Epithelial cell of proximal tubule (primary cell): ENCODE data around the gene EXOG. TPM values are rescaled to one million over a fixed set of nuclear protein-coding genes. Genes with fewer than 3 reads are reported as not detected.

Experiments
- DNase-seq: peaks from one replicate; pipeline ENCODE4 v3.0.0-alpha.2; 2011; ENCODE audit warnings: low read depth
- H3K4me3 ChIP-seq: 2 replicates; pipeline ENCODE4 v1.5.1; 2011; ENCODE audit warnings: low read depth, mild to moderate bottlenecking, low read length
- total RNA-seq: library from RNA; depleted of rRNA; stranded (reverse); fragments of >200 nt; gene quantifications from 2 replicates; pipeline ENCODE4 v1.2.3, GENCODE V29; 2015
- TF ChIP-seq, protein P1 (sequence below): conservative IDR thresholded peaks from 2 replicates; pipeline ENCODE4 v1.5.1; 2012; ENCODE audit warnings: low read depth, mild to moderate bottlenecking, low read length

The EXOG gene
- total RNA-seq, 1 donor from 2014 or later: 1.8 TPM

DNA sequence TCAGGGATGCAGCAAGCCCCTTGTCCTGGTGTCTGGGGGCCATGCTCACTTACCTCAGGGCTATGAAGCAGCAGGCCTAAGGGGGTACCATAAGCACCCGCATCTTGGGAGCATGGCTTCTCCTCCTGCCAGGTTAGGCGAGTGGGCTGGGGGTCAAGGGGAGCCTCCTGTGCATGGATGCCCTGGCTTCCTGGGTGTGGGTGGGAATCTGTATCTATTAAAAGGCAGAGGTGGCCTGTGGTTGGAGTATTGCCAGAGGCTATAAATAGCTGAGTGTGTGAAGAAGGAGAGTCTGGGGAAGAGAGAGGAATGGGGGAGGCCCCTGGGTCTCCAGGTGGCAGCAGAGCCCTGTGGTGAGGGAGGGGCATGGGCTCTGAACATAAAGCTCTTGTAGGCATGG is 22.9 kb upstream of the EXOG start:
- TF ChIP-seq, protein P1, sequence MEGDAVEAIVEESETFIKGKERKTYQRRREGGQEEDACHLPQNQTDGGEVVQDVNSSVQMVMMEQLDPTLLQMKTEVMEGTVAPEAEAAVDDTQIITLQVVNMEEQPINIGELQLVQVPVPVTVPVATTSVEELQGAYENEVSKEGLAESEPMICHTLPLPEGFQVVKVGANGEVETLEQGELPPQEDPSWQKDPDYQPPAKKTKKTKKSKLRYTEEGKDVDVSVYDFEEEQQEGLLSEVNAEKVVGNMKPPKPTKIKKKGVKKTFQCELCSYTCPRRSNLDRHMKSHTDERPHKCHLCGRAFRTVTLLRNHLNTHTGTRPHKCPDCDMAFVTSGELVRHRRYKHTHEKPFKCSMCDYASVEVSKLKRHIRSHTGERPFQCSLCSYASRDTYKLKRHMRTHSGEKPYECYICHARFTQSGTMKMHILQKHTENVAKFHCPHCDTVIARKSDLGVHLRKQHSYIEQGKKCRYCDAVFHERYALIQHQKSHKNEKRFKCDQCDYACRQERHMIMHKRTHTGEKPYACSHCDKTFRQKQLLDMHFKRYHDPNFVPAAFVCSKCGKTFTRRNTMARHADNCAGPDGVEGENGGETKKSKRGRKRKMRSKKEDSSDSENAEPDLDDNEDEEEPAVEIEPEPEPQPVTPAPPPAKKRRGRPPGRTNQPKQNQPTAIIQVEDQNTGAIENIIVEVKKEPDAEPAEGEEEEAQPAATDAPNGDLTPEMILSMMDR: no peak
- no peak for DNase-seq

DNA sequence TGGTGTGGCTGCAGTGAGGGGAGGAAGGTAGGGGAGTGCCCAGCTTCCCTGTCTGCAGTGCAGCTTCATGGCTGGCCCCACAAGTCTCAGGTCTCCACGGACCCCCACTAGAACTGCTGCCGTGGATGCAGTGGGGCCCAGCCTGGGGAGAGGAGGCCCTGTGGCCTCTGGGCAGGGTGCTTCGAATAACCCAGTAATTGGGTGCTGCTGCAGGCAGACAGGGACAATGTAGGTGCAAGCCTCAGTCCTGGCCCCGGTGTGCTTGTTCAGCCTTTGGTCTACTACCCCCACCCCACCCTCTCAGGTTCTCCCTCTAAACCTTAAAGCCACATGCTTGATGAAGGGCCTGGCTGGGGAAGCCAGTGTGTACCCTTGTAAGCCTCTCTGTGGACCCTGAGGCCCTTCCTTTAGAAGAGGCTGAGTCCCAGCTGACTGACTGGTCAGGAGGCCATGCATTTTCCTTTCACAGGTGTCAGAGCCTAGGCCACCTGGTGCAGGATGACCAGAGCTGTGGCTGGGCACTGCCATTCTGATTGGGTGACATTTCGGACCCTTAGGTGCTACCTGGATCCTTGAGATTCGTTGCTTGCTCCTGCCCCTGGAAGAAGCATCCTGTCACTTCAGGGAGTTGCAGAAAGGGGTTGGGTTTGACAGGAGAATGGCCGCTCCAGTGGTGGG is 21.1 kb upstream of the EXOG start:
- TF ChIP-seq, protein P1: no peak
- H3K4me3 ChIP-seq: no peak overlapping the region
- no peak for DNase-seq

More for the DNA sequence above, 22.9 kb upstream of the EXOG start:
- no peak overlapping the region for H3K4me3 ChIP-seq

DNA sequence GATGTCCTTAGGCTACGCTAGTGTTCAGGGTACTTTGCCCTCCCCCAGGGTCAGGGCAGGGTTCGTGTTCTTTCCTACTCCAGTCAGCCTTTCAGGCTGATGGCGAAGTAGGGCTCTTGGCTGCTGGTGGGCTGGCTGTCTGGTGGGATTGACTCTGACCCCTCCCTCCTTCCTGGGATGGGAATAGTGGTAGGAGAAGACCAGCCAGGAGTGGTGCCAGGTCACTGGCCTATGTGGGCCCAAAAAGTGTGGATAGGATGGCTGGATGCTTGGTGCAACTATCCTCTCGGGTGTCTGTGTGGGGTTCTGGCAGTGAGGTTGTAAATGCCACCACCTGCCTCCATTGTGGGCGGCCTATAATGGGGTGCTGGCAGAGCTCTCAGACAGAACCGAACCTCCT is 20.4 kb upstream of the EXOG start:
- TF ChIP-seq, protein P1: no peak
- no peak for DNase-seq
- no peak overlapping the region for H3K4me3 ChIP-seq

DNA sequence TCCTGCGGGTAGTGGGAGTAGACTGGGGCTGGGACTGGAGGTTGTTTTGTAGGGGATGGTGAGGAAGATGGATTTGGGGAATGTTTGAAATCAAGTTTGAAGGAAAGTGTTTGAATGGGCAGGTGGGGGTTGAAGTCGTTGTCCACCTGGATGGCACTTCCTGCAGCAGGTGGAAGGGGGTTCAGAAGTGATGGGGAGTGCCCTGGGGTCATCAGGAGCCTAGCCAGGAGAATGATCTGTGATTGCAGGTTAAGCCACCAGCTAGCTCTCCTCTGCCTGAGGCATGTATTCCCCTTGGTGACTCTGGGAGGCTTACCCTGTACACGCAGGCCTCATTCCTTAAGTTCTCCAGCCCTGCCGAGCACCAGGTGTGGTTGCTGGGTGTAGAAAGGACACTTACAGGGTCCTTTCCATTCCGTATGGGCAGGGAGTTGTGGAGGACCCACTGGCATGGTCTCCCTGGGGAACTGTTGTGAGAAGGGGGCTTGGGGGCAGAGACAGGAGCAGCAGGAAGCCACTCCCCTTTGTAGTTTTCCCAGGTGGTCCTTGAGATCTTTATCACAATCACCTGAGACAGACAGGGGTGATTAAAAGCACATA is 19.9 kb upstream of the EXOG start:
- no peak for DNase-seq
- TF ChIP-seq, protein P1: no peak
- no peak overlapping the region for H3K4me3 ChIP-seq

DNA sequence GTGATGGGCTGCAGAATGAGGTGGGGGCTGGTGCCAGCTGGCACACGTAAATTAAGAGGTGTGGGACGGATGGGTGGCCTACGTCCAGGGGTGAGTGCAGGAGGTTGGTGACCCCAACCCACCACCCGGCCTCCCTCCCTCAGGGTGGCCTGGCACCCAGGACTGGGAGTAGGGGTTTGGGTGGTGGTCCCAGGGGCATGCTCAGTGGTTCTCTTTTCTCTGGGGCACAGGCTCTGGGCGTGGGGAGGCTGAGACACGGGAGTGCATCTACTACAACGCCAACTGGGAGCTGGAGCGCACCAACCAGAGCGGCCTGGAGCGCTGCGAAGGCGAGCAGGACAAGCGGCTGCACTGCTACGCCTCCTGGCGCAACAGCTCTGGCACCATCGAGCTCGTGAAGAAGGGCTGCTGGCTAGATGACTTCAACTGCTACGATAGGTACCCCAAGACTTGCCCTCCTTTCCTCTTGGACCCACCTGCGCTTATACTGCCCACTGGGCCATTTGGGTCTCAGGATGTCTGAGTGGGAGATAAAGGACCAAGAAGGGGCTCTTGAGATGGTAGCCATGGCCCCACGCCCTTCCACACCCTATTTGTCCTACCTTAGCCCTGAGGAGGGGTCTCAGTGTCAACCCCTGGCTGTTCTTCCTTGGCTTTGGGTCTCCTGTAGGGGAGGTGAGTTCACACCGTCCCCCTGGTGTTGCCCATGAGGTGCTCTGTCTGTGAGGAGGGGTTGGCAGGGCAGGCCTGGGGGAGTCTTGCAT is 18.9 kb upstream of the EXOG start:
- TF ChIP-seq, protein P1: no peak
- no peak for DNase-seq
- no peak overlapping the region for H3K4me3 ChIP-seq

DNA sequence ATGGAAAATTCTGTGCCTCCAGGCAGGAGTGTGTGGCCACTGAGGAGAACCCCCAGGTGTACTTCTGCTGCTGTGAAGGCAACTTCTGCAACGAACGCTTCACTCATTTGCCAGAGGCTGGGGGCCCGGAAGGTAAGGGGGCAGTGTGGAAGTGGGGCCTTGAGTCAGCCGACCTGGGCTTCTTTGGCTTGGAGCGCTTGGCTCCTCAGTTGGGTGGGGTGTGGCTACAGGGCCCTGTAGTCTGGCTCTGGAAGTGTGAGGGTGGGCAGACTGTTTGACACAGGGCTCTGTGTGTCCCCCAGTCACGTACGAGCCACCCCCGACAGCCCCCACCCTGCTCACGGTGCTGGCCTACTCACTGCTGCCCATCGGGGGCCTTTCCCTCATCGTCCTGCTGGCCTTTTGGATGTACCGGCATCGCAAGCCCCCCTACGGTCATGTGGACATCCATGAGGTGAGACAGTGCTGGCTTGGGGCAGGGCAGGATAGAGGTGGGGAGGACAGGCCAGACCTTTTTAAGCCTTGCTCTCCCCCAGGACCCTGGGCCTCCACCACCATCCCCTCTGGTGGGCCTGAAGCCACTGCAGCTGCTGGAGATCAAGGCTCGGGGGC is 18.2 kb upstream of the EXOG start:
- TF ChIP-seq, protein P1: no peak
- no peak overlapping the region for H3K4me3 ChIP-seq
- no peak for DNase-seq
